ENCODE data around the gene SDHAF3.
"Not testable (repeated sequence)": the region's sequence is repeated elsewhere in the genome, so short reads cannot be mapped to it uniquely, and the experiment has no call there.

The SDHAF3 gene

DNA sequence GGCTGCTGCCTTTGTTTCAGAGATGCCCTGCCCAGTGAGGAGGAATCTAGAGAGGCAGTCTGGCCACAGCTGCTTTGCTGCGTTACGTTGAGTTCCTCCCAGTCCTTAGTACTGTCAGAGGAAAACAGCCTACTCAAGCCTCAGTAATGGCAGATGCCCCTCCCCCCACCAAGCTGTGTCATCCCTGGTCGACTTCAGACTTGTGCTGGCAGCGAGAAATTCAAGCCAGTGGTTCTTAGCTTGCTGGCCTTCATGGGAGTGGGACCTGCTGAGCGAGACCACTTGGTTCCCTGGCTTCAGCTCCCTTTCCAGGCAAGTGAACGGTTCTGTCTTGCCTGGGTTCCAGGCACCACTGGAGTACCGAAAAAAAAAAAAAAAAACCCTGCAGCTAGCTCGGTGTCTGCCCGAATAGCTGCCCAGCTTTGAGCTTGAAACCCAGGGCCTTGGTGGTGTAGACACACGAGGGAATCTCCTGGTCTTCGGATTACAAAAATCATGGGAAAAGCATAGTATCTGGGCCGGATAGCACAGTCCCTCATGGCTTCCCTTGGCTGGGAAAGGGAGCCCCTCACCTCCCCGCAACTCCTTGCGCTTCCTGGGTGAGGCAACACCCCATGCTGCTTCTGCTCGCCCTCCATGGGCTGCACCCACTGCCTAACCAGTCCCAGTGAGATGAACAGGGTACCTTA lies 9.1 kb downstream of the SDHAF3 start:
- no peak for DNase-seq

DNA sequence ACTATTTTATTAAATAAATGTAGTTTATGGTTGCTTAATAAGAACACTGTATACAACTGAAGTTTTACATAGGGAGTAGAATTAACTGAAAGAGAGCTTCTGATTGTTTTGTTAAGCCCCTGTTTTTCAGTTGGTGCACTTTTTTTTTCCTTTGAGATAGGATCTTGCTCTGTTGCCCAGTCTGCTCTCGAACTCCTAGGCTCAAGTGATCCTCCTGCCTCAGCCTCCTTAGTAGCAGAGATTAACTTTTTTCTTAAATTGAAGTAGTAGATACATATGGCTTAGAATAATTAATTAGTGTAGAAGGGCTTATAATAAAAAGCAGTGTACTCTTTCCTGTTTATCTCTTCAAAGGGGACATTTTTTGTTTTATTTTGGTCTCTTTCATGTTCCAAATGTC lies 11.2 kb downstream of the SDHAF3 start:
- no peak for DNase-seq

DNA sequence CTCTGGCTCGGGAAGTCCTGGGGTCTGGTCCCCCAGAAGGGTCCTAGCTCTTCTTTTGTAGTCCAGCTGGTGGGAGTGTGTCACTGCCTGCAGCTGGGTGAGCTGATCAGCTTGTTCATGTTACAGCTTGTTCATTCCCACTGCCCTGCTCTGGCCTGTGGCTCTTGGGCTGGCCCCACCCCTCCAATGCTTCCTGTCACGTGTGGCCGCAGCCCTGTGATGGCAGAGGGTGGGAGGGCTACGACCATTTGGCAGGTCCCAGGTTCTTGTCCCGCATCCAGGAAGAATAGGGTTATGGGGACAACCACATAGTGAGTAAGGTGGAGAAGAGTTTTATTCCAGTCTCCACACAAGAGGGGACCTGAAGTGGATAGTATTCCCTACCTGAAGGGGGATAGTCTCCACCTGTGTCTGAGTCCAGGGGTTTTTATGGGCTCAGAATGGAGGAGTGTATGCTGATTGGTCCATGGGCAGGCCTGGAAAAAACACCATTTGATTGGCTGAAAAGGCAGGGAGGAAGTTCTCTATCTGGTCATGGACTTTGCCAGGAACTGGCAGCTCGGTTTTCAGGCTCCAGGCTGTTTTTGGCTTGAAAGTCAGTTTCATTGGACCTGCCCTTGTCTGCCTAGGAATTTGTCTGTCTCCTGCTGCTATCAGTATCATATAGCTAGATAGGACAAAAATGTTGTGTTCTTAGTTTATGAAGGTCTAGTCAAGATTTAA lies 13.1 kb downstream of the SDHAF3 start:
- no peak for DNase-seq

DNA sequence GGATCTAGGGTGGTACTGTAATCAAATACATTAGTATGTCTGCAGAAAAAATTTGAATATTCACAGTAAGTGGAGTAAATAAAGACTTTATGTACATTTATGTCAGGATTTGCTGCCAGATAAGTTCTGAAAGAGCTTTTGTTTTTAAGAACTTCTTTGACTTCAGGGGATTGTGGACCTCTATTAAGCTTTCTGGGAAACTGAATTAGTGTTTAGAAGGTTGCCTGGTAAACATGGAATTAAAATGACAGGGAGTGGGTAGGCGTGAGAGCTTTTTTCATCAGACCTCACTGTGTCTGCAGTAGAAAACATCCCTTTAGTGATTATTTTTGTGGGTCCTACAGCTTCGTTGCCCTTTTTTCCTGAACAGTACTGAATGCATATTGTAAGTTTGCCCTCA lies 15.7 kb downstream of the SDHAF3 start:
- no peak for DNase-seq

DNA sequence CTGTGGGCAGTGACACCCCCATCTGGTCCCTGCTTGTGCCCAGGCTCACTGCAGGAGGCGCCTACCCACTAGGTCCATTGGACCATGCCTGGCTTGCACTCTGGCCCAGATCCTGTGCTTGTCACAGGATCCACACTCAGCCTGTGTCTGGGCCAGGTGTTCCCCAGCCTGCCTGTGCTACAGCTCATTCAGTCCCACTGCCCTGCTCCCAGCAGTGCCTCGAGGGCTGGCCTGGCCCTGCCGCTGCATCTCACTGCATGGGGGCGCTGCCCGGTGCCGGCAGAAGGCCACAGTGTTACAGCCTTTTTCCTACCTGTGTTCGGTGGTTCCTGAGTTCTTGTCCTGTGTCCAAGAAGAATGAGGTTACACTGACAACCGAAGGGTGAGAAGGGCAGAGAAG lies 21.3 kb downstream of the SDHAF3 start:
- DNase-seq: no peak

DNA sequence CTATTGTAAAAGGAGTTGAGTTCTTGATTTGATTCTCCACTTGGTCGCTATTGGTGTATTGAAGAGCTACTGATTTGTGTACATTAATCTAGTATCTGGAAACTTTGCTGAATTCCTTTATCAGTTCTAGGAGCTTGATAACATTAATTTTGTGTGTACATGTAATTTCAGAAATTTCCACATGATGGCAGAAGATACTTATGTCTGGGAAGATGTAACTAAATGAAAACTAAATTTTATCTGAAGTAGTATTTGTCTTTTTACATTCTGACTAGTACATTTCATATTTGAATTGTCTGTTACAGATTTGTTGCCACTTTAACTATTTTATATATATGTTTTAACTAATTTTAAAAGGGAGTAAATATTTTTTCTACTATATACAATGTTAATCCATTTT lies 27.6 kb downstream of the SDHAF3 start:
- DNase-seq: no peak

DNA sequence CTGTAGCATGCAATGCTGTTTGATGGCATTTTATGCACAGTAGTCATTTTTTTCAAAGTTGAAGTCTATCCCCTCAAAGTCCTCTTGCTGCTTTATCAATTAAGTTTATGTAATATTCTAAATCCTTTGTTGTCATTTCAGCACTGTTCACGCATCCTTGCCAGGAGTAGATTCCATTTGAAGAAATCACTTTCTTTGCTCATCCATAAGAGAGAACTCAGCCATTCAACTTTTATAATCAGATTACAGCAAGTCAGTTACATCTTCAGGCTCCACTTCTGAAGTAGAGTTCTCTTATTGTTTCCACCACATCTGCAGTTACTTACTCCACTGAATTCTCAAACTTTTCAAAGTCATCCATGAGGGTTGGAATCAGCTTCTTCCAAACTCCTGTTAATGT lies 32.3 kb downstream of the SDHAF3 start:
- DNase-seq: no peak

DNA sequence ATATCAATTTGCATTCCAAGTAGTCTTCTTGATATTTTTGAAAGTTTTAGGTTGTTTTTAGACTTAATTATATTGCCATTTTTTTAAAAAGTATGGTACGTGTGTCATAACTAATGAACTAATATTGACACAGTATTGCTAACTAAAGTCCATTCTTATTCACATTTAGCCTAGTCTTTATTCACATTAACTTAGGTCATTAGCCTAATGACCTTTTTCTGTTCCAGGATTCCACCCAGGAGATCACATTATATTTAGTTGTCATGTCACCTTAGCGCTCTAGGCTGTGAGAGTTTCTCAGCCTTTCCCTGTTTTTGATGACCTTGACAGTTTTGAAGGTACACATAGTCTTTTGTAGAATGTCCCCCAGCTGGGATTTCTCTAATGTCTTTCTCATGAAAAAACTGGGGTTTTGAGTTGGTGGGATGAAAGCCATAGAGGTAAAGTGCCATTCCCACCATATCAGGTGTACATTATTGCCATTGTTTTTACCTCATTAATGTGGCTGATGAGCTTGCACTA lies 38.5 kb downstream of the SDHAF3 start:
- no peak for DNase-seq

GRCh38 chr7:97159984-97160383 lies 42.5 kb downstream of the SDHAF3 start:
- not testable (repeated sequence) for DNase-seq

DNA sequence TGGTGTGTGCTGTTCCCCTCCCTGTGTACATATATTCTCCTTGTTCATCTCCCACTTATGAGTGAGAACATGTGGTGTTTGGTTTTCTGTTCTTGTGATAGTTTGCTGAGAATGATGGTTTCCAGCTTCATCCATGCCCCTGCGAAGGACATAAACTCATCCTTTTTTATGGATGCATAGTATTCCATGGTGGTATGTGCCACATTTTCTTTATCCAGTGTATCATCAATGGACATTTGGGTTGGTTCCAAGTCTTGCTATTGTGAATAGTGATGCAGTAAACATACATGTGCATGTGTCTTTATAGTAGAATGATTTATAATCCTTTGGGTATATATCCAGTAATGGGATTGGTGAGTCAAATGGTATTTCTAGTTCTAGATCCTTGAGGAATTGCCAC lies 44.1 kb downstream of the SDHAF3 start:
- DNase-seq: not testable (repeated sequence)

- DNase-seq: no peak
These were observed 48.8 kb downstream of the SDHAF3 start for GRCh38 chr7:97166308-97166707.

GRCh38 chr7:97167176-97167575 lies 49.7 kb downstream of the SDHAF3 start:
- DNase-seq: no peak

DNA sequence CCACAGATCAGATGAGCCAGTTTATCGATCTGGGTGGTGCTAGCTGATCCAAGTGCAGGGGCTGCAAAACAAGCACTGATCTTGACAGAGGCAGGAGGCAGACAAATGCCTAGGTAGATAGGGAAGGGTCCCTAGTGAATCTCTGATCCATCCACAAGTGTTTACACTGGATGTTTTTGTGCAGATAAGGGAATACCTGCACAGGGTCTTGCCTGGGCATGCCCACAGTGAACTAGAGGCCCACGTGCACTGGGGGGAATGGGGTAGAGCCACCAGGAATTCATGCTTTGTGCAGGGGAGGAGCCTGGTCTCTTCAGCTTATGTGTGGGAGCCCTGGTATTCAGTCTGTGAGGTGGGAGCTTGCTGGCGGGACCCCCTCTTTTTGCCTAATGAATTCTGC lies 50.3 kb downstream of the SDHAF3 start:
- DNase-seq: no peak

GRCh38 chr7:97174303-97174702 lies 56.8 kb downstream of the SDHAF3 start:
- DNase-seq: no peak

GRCh38 chr7:97179454-97180104 lies 62.1 kb downstream of the SDHAF3 start:
- no peak for DNase-seq

DNA sequence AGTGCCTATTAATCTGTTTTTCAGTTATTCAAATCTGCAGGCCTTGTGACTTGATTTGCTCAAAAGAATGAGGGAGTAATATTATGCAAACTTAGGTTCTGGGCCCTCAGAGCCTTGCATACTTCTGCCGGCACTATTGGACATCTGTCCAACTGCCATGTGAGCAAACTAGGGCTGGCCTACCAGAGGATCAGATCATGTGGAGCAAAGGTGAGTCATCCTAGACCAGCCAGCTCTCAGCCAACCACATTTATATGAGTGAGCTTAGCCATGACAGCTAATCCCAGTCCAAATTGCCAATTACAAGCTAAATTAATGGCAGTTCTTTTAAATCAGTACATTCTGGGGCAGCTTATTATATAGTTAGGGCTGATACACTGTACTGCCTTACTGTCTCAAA lies 69.6 kb downstream of the SDHAF3 start:
- no peak for DNase-seq

DNA sequence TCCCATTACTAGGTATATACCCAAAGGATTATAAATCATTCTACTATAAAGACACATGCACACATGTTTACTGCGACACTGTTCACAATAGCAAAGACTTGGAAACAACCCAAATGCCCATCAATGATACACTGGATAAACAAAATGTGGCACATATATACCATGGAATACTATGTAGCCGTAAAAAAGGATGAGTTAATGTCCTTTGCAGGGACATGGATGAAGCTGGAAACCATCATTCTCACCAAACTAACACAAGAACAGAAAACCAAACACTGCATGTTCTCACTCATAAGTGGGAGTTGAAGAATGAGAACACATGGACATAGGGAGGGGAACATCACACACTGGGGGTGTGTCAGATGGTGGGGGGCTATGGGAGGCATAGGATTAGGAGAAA lies 78.7 kb downstream of the SDHAF3 start:
- DNase-seq: not testable (repeated sequence)

DNA sequence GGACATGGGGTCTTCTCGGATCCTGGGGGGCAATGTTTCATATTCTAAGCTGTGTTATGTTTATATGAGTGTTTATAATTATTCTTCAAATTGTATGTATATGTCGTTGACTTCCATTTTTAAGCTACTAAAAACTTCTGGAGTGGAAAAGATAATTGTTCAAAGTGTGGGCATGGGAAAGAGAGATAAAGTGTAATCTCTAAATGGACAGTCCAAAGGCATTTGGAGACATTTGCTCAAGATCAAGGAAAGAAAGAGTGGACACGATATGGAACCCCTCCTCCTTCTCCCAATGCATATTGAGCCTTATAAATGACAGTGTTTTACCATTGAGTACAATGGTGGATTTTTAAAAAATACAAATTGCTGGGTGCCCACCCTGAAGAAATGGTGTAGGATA lies 81.1 kb downstream of the SDHAF3 start:
- no peak for DNase-seq

GRCh38 chr7:97200018-97200417 lies 82.5 kb downstream of the SDHAF3 start:
- no peak for DNase-seq

DNA sequence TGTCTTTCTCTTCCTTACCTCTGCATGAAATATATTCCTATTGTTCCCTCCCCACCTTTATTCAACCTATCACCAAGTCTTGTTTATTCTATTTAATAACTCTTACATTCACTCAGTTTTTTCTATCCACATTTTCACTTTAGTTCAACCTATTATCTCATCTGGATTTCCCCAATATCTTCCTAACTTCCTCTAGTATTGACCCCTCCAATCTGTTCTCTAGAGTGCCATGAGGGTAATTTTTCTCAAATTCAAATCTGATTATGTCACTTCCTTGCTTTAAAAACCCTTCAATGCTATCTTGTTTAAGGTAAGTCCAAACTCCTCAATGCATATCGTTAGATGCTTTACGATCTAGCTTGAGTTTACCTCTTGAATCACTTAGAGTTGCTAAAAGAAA lies 86.5 kb downstream of the SDHAF3 start:
- DNase-seq: no peak

GRCh38 chr7:97204821-97205220 lies 87.3 kb downstream of the SDHAF3 start:
- no peak for DNase-seq

DNA sequence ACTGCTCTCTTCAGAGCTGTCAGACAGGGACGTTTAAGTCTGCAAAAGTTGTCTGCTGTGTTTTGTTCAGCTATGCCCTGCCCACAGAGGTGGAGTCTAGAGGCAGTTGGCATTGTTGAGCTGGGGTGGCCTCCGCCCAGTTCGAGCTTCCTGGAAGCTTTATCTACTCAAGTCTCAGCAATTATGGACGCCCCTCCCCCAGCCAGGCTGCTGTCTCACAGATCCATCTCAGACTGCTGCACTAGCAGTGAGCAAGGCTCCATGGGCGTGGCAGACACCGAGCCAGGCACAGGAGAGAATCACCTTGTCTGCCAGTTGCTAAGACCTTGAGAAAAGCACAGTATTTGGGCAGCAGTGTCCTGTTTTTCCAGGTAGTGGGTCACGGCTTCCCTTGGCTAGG lies 98.1 kb downstream of the SDHAF3 start:
- DNase-seq: no peak

DNA sequence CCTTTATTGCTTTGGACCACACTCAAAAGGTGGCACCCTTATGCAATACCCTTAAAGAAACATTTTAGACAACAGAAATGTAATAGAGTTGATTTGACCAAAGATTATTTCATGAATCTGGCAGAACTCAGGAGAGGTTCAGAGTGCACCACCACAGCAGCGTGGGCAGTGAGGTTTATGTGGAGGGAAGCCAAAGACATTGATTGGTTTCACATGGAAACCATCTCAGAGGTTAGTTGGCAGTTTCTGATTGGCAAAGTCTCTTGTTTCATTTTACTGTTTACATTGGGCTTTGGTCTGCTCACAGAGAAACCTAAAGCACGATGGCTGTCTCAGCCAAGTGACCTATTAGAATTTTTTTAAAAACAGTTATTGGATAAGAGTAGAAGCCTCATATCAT lies 101.3 kb downstream of the SDHAF3 start:
- no peak for DNase-seq

DNA sequence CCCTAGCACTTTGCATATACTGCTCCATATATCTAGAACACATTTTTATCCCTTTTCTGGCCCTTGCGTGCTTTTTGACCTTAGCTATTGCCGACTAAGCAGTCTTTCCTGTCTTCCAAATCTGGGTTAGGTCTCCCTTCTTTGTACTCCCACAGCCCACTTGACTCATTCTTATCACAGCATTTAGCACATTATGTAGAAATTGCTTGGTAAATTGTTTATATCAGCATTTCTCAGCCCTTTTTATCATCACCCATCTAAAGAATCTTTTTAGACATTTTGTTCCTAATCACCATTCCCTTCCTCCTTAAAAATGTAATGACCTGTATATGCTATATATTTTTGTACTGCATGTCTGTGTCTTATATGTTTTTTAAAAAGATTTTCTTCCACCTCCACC lies 101.7 kb downstream of the SDHAF3 start:
- DNase-seq: no peak
